Measurements from ENCODE around the gene EGR2.

- no peak for TF ChIP-seq CTCF (IDR thresholded peaks at IDR 0.05)
- no peak for TF ChIP-seq POLR2A (IDR thresholded peaks at IDR 0.05)
Observed at GRCh38 chr10:62819141-62819920, 3.2 kb upstream of the EGR2 start.
